H9 (cell line): ENCODE results near the gene BSDC1. TPM values are rescaled to one million over a fixed set of nuclear protein-coding genes. Genes with fewer than 3 reads are reported as not detected.

Experiments
- DNase-seq: peaks from one replicate; pipeline ENCODE4 v3.0.0-alpha.2; 2017
- H2AFZ ChIP-seq: one replicate; pipeline ENCODE4 v1.6.1; 2013; ENCODE audit warnings: mild to moderate bottlenecking, low read length, control low read depth, moderate library complexity
- H2AK5ac ChIP-seq: 2 replicates; pipeline ENCODE4 v1.6.1; 2013; ENCODE audit warnings: low read length, control low read depth, mixed read lengths; ENCODE audit not compliant: insufficient read length
- H2BK120ac ChIP-seq: one replicate; pipeline ENCODE4 v1.6.1; 2013; ENCODE audit warnings: low read depth, mild to moderate bottlenecking, low read length, control low read depth, inconsistent platforms; ENCODE audit not compliant: poor library complexity, severe bottlenecking
- H2BK12ac ChIP-seq: 2 replicates; pipeline ENCODE4 v1.6.1; 2013; ENCODE audit warnings: low read length, control low read depth, mixed read lengths, low read depth; ENCODE audit not compliant: insufficient read length
- H2BK15ac ChIP-seq: 2 replicates; pipeline ENCODE4 v1.6.1; 2013; ENCODE audit warnings: low read depth, low read length, control low read depth
- H2BK20ac ChIP-seq: one replicate; pipeline ENCODE4 v1.6.1; 2013; ENCODE audit warnings: low read depth, mild to moderate bottlenecking, low read length, control low read depth, inconsistent platforms; ENCODE audit not compliant: poor library complexity, severe bottlenecking
- H2BK5ac ChIP-seq: 2 replicates; pipeline ENCODE4 v1.6.1; 2013; ENCODE audit warnings: low read length, control low read depth, mixed read lengths; ENCODE audit not compliant: insufficient read length
- H3K14ac ChIP-seq: 2 replicates; pipeline ENCODE4 v1.6.1; 2013; ENCODE audit warnings: low read length, control low read depth; ENCODE audit not compliant: insufficient read depth
- H3K18ac ChIP-seq: 2 replicates; pipeline ENCODE4 v1.6.1; 2013; ENCODE audit warnings: low read depth, mild to moderate bottlenecking, mixed read lengths, low read length, control low read depth; ENCODE audit not compliant: insufficient read length
- H3K23ac ChIP-seq: 2 replicates; pipeline ENCODE4 v1.6.1; 2013; ENCODE audit warnings: low read length, control low read depth, mixed read lengths, low read depth; ENCODE audit not compliant: insufficient read length
- H3K23me2 ChIP-seq: 2 replicates; pipeline ENCODE4 v1.6.1; 2013; ENCODE audit warnings: low read depth, mild to moderate bottlenecking, mixed read lengths, low read length, control low read depth; ENCODE audit not compliant: insufficient read length, poor library complexity, severe bottlenecking
- H3K27ac ChIP-seq: 2 replicates; pipeline ENCODE4 v1.5.1; 2013; ENCODE audit warnings: low read length, control low read depth, mixed read lengths, low read depth; ENCODE audit not compliant: insufficient read length
- H3K27me3 ChIP-seq: 2 replicates; pipeline ENCODE4 v1.6.1; 2013; ENCODE audit warnings: low read length, control low read depth, inconsistent platforms; ENCODE audit not compliant: insufficient read depth
- H3K4ac ChIP-seq: 2 replicates; pipeline ENCODE4 v1.6.1; 2013; ENCODE audit warnings: low read depth, mild to moderate bottlenecking, control low read depth, inconsistent platforms, low read length, moderate library complexity
- H3K4me1 ChIP-seq: 2 replicates; pipeline ENCODE4 v1.6.1; 2013; ENCODE audit warnings: low read length, control low read depth, inconsistent platforms; ENCODE audit not compliant: insufficient read depth
- H3K4me2 ChIP-seq: 2 replicates; pipeline ENCODE4 v1.6.1; 2013; ENCODE audit warnings: low read length, control low read depth, mixed read lengths; ENCODE audit not compliant: insufficient read length, insufficient read depth
- H3K56ac ChIP-seq: 2 replicates; pipeline ENCODE4 v1.6.1; 2013; ENCODE audit warnings: low read depth, mild to moderate bottlenecking, mixed read lengths, low read length, control low read depth; ENCODE audit not compliant: insufficient read length
- H3K79me1 ChIP-seq: 2 replicates; pipeline ENCODE4 v1.6.1; 2013; ENCODE audit warnings: low read depth, mild to moderate bottlenecking, moderate library complexity, low read length, control low read depth, inconsistent platforms; ENCODE audit not compliant: insufficient read depth, poor library complexity, severe bottlenecking
- H3K79me2 ChIP-seq: 2 replicates; pipeline ENCODE4 v1.6.1; 2013; ENCODE audit warnings: low read length, control low read depth, inconsistent platforms; ENCODE audit not compliant: insufficient read depth
- H3K9ac ChIP-seq: 2 replicates; pipeline ENCODE4 v1.6.1; 2013; ENCODE audit warnings: low read length, control low read depth, mixed read lengths; ENCODE audit not compliant: insufficient read length; ENCODE audit errors: extremely low read depth
- H3K9me3 ChIP-seq: one replicate; pipeline ENCODE4 v1.6.1; 2013; ENCODE audit warnings: low read depth, low read length, inconsistent platforms; ENCODE audit not compliant: control insufficient read depth
- H3T11ph ChIP-seq: one replicate; pipeline ENCODE4 v1.6.1; 2013; ENCODE audit warnings: mild to moderate bottlenecking, low read length, control low read depth, inconsistent platforms
- H4K20me1 ChIP-seq: one replicate; pipeline ENCODE4 v1.6.1; 2013; ENCODE audit not compliant: control insufficient read depth, insufficient read length, insufficient read depth
- H4K5ac ChIP-seq: 2 replicates; pipeline ENCODE4 v1.6.1; 2013; ENCODE audit warnings: low read depth, mild to moderate bottlenecking, mixed read lengths, low read length, control low read depth; ENCODE audit not compliant: insufficient read length
- H4K8ac ChIP-seq: replicated peaks from 2 replicates; pipeline ENCODE4 v1.6.1; 2013; ENCODE audit warnings: low read length, control low read depth, mixed read lengths, low read depth; ENCODE audit not compliant: insufficient read length
- H4K91ac ChIP-seq: 2 replicates; pipeline ENCODE4 v1.6.1; 2013; ENCODE audit warnings: low read depth, mild to moderate bottlenecking, moderate library complexity, mixed read lengths, low read length, control low read depth; ENCODE audit not compliant: insufficient read length
- H3K27ac Mint-ChIP-seq, 3 experiments: 2 replicates in 2 of 3; 3 replicates in 1 of 3; pipeline ENCODE4 v1.8.0; 2020 to 2021; ENCODE audit warnings: mixed read lengths in 3 of 3, mild to moderate bottlenecking in 1 of 3, moderate library complexity in 1 of 3
- H3K27me3 Mint-ChIP-seq: 2 replicates; pipeline ENCODE4 v1.8.0; 2021; ENCODE audit warnings: low read depth, mild to moderate bottlenecking, moderate library complexity, mixed read lengths
- H3K36me3 Mint-ChIP-seq, 3 experiments: 2 replicates in 2 of 3; 3 replicates in 1 of 3; pipeline ENCODE4 v1.8.0; 2020 to 2021; ENCODE audit warnings: low read depth in 3 of 3, mixed read lengths in 3 of 3; ENCODE audit not compliant: insufficient read depth in 1 of 3
- H3K4me1 Mint-ChIP-seq, 2 experiments: 2 replicates each; pipeline ENCODE4 v1.8.0; 2020; ENCODE audit warnings: mixed read lengths in 2 of 2
- H3K4me3 Mint-ChIP-seq, 2 experiments: 2 replicates in 1 of 2; 3 replicates in 1 of 2; pipeline ENCODE4 v1.8.0; 2020 to 2021; ENCODE audit warnings: mild to moderate bottlenecking in 2 of 2, mixed read lengths in 2 of 2, moderate library complexity in 1 of 2
- H3K9me3 Mint-ChIP-seq, 2 experiments: 2 replicates in 1 of 2; 3 replicates in 1 of 2; pipeline ENCODE4 v1.8.0; 2020; ENCODE audit warnings: mild to moderate bottlenecking in 2 of 2, mixed read lengths in 2 of 2, moderate library complexity in 1 of 2
- WGBS: extraction: QIAGEN DNeasy Blood & Tissue Kit; methylation state at CpG from one replicate; pipeline ENCODE4 v1.1.7; 2013; ENCODE audit warnings: missing lambda C conversion rate, low lambda C conversion rate, mixed read lengths; ENCODE audit not compliant: insufficient read length; ENCODE audit errors: extremely low coverage; 5-methylcytosine and 5-hydroxymethylcytosine counted together
- total RNA-seq: library from RNA; stranded (reverse); gene quantifications from 2 replicates; pipeline ENCODE4 v1.2.1, GENCODE V29; 2021
- TF ChIP-seq, protein P1 (sequence below): fragments of 200-600 bp; sonication (generic); conservative IDR thresholded peaks from 3 replicates; pipeline ENCODE4 v1.8.0; 2021; ENCODE audit warnings: antibody characterized with exemption, mild to moderate bottlenecking

BSDC1 gene
- total RNA-seq, 1 experiment from 2014 or later, result 52.6 TPM

DNA sequence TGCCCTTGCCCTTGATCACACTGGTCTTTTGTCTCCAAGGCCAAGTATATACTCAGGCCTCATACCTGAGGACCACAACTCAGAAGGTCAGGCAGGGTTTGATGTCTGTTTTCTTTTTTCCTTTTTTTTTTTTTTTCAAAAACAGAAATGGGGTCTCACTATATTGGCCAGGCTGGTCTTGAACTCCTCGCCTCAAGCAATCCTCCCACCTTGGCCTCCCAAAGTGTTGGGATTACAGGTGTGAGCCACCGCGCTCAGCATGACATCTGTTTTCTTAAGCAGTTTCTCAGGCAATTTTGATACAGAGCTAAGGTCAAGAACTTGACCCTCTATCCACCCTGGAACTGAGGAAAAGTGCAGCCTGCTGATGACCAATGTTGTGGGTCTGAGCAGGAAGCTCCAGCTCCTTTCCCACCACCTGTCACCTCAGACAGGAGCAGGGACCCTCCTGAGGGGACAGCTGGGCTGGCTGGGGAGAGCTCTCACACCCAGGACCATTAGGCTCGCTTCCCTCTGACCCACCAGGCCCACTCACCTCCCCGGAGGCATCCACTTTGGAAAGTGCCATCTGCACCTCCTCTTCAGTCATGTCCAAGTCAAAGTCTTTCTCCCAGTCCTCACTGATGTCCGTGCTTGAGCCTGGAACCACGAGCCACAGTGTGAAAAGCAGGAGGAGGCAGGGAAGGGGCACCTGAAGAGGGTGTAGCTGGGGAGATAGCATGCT, 26.2 kb downstream of the BSDC1 start:
- Mint-ChIP-seq H3K27ac (no peak overlapping the region), H3K9me3 (no peaks in the 10 kb centered on the region), H3K4me3 (no peak overlapping the region), H3K36me3 (peaks cover 15 to 78% (median 73%) of the 10 kb centered on the region in 3 experiments), H3K27me3 (no peaks in the 10 kb centered on the region; the same call in 1 of the 2 replicates), H3K4me1 (no peaks in the 10 kb centered on the region; a peak in 1 of 4 replicates)
- TF ChIP-seq, protein P1, sequence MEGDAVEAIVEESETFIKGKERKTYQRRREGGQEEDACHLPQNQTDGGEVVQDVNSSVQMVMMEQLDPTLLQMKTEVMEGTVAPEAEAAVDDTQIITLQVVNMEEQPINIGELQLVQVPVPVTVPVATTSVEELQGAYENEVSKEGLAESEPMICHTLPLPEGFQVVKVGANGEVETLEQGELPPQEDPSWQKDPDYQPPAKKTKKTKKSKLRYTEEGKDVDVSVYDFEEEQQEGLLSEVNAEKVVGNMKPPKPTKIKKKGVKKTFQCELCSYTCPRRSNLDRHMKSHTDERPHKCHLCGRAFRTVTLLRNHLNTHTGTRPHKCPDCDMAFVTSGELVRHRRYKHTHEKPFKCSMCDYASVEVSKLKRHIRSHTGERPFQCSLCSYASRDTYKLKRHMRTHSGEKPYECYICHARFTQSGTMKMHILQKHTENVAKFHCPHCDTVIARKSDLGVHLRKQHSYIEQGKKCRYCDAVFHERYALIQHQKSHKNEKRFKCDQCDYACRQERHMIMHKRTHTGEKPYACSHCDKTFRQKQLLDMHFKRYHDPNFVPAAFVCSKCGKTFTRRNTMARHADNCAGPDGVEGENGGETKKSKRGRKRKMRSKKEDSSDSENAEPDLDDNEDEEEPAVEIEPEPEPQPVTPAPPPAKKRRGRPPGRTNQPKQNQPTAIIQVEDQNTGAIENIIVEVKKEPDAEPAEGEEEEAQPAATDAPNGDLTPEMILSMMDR, result no peak
- Histone ChIP-seq H3K23ac (no peak overlapping the region), H3K56ac (no peak overlapping the region), H4K8ac (no peak overlapping the region), H2AK5ac (no peak overlapping the region), H3K23me2 (no peaks in the 10 kb centered on the region), H4K20me1 (no peaks in the 10 kb centered on the region), H4K5ac (no peak overlapping the region), H2BK20ac (no peak overlapping the region), H3K79me1 (no peaks in the 10 kb centered on the region), H2AFZ (no peak overlapping the region), H3K14ac (no peak overlapping the region), H3K79me2 (no peaks in the 10 kb centered on the region), H3K4ac (no peak overlapping the region), H3K4me1 (no peaks in the 10 kb centered on the region), H3K9ac (no peak overlapping the region), H2BK12ac (no peak overlapping the region), H4K91ac (no peak overlapping the region), H3K27me3 (no peaks in the 10 kb centered on the region), H2BK5ac (no peak overlapping the region), H2BK15ac (no peak overlapping the region), H3K9me3 (no peaks in the 10 kb centered on the region), H3K18ac (no peak overlapping the region), H3K27ac (no peak overlapping the region), H2BK120ac (no peak overlapping the region), H3K4me2 (no peak overlapping the region), H3T11ph (no peak overlapping the region)
- DNase-seq, result no peak
- WGBS, result no CpG with 5 or more reads among the region's 7 CpGs
